Urinary bladder (tissue), 4 donors: ENCODE results near the gene EIPR1. TPM values are rescaled to one million over a fixed set of nuclear protein-coding genes. Genes with fewer than 3 reads are reported as not detected.

Source experiments
- DNase-seq: peaks from one replicate; pipeline ENCODE4 v3.0.0-alpha.2; 2015; ENCODE audit errors: extremely low spot score
- H3K27ac ChIP-seq: one replicate; pipeline ENCODE4 v1.5.1; 2013; ENCODE audit warnings: low read depth, mild to moderate bottlenecking, moderate library complexity
- H3K36me3 ChIP-seq: one replicate; pipeline ENCODE4 v1.6.1; 2013; ENCODE audit warnings: mild to moderate bottlenecking, moderate library complexity; ENCODE audit not compliant: insufficient read depth
- H3K4me1 ChIP-seq: one replicate; pipeline ENCODE4 v1.6.1; 2013; ENCODE audit warnings: mild to moderate bottlenecking, moderate library complexity; ENCODE audit not compliant: insufficient read depth
- H3K4me3 ChIP-seq: one replicate; pipeline ENCODE4 v1.5.1; 2013; ENCODE audit warnings: low read depth, low read length
- WGBS: extraction: QIAGEN DNeasy Blood & Tissue Kit; methylation state at CpG from one replicate; pipeline ENCODE4 v1.1.7; 2013; 5-methylcytosine and 5-hydroxymethylcytosine counted together
- polyA plus RNA-seq: library from polyadenylated mRNA; stranded (reverse); fragments of 200-250 nt; gene quantifications from one replicate; pipeline ENCODE4 v1.2.3, GENCODE V29; 2013
- total RNA-seq: library from RNA; depleted of rRNA; stranded (reverse); fragments of >200 nt; gene quantifications from one replicate; pipeline ENCODE4 v1.2.3, GENCODE V29; 2014
- donor health status: healthy with polysubstance abuse.
- donor health status: healthy.

EIPR1 gene
- total and polyA plus RNA-seq, 2 donors: 14.9 to 15.0 TPM

GRCh38 chr2:3139906-3140305, 237.7 kb downstream of the EIPR1 start:
- DNase-seq: no peak
- Histone ChIP-seq H3K4me3 (no peak overlapping the region), H3K36me3 (no peaks in the 10 kb centered on the region), H3K4me1 (no peaks in the 10 kb centered on the region), H3K27ac (no peak overlapping the region)
- 67% methylated on average over 7 of the region's 7 CpGs for WGBS

Other genes with a start within 250 kb of the EIPR1 start
- gene TRAPPC12, start 1.9 kb upstream of the EIPR1 start, total RNA-seq: 60.4 TPM
- 68.6 TPM for gene TRAPPC12, start 1.9 kb upstream of the EIPR1 start, polyA plus RNA-seq
- 41.9 TPM for gene ADI1, start 141.7 kb upstream of the EIPR1 start, total RNA-seq
- 78.3 TPM for gene ADI1, start 141.7 kb upstream of the EIPR1 start, polyA plus RNA-seq
- 18.1 TPM for gene RNASEH1, start 180.5 kb upstream of the EIPR1 start, total RNA-seq
- gene RNASEH1, start 180.5 kb upstream of the EIPR1 start, polyA plus RNA-seq: 22.2 TPM
- 1,697 TPM for gene RPS7, start 197.4 kb upstream of the EIPR1 start, total RNA-seq
- 1,568 TPM for gene RPS7, start 197.4 kb upstream of the EIPR1 start, polyA plus RNA-seq
- 2.9 TPM for gene COLEC11, start 217.3 kb upstream of the EIPR1 start, total RNA-seq
- gene COLEC11, start 217.3 kb upstream of the EIPR1 start, polyA plus RNA-seq: 23.1 TPM